ENCODE data around the gene MCU.

- TF ChIP-seq CTCF (IDR thresholded peaks at IDR 0.05 in 8 of 11, conservative IDR thresholded peaks at IDR 0.05 in 3 of 11): no peak
- no peak for TF ChIP-seq POLR2AphosphoS5 (IDR thresholded peaks at IDR 0.05)
- no peak for TF ChIP-seq POLR2A (IDR thresholded peaks at IDR 0.05)
Observed at GRCh38 chr10:72930276-72930675, 238.3 kb downstream of the MCU start.

Measured in spleen (tissue), 7 donors.